GM12872 (cell line): ENCODE measurements around the gene TOLLIP.

ENCODE experiments used
- CTCF ChIP-seq: IDR thresholded peaks from 3 replicates; pipeline ENCODE4 v1.5.1; 2011; ENCODE audit warnings: low read depth, mild to moderate bottlenecking, low read length, moderate library complexity; ENCODE audit not compliant: insufficient read depth

The TOLLIP gene

GRCh38 chr11:1283906-1284305 is 25.5 kb downstream of the TOLLIP start:
- no peak for TF ChIP-seq CTCF

GRCh38 chr11:1283091-1283511 is 26.3 kb downstream of the TOLLIP start:
- no peak for TF ChIP-seq CTCF

- TF ChIP-seq CTCF: no peak
Measured at GRCh38 chr11:1281974-1282365, 27.5 kb downstream of the TOLLIP start.

- TF ChIP-seq CTCF: no peak
Measured at GRCh38 chr11:1281326-1281973, 28.0 kb downstream of the TOLLIP start.

- no peak for TF ChIP-seq CTCF
Measured at GRCh38 chr11:1280116-1281035, 29.1 kb downstream of the TOLLIP start.

- no peak for TF ChIP-seq CTCF
Measured at GRCh38 chr11:1279674-1280055, 29.8 kb downstream of the TOLLIP start.

GRCh38 chr11:1278766-1279673 is 30.4 kb downstream of the TOLLIP start:
- no peak for TF ChIP-seq CTCF
